Embryonic facial prominence (tissue), 1 donor: ENCODE data around the gene RBM27.
"Not testable (repeated sequence)": the region's sequence is repeated elsewhere in the genome, so short reads cannot be mapped to it uniquely, and the experiment has no call there.

ENCODE experiments used
- DNase-seq: peaks from one replicate; pipeline ENCODE4 v3.0.0-alpha.2; 2016; ENCODE audit errors: extremely low spot score

The RBM27 gene, protein sequence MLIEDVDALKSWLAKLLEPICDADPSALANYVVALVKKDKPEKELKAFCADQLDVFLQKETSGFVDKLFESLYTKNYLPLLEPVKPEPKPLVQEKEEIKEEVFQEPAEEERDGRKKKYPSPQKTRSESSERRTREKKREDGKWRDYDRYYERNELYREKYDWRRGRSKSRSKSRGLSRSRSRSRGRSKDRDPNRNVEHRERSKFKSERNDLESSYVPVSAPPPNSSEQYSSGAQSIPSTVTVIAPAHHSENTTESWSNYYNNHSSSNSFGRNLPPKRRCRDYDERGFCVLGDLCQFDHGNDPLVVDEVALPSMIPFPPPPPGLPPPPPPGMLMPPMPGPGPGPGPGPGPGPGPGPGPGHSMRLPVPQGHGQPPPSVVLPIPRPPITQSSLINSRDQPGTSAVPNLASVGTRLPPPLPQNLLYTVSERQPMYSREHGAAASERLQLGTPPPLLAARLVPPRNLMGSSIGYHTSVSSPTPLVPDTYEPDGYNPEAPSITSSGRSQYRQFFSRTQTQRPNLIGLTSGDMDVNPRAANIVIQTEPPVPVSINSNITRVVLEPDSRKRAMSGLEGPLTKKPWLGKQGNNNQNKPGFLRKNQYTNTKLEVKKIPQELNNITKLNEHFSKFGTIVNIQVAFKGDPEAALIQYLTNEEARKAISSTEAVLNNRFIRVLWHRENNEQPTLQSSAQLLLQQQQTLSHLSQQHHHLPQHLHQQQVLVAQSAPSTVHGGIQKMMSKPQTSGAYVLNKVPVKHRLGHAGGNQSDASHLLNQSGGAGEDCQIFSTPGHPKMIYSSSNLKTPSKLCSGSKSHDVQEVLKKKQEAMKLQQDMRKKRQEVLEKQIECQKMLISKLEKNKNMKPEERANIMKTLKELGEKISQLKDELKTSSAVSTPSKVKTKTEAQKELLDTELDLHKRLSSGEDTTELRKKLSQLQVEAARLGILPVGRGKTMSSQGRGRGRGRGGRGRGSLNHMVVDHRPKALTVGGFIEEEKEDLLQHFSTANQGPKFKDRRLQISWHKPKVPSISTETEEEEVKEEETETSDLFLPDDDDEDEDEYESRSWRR

DNA sequence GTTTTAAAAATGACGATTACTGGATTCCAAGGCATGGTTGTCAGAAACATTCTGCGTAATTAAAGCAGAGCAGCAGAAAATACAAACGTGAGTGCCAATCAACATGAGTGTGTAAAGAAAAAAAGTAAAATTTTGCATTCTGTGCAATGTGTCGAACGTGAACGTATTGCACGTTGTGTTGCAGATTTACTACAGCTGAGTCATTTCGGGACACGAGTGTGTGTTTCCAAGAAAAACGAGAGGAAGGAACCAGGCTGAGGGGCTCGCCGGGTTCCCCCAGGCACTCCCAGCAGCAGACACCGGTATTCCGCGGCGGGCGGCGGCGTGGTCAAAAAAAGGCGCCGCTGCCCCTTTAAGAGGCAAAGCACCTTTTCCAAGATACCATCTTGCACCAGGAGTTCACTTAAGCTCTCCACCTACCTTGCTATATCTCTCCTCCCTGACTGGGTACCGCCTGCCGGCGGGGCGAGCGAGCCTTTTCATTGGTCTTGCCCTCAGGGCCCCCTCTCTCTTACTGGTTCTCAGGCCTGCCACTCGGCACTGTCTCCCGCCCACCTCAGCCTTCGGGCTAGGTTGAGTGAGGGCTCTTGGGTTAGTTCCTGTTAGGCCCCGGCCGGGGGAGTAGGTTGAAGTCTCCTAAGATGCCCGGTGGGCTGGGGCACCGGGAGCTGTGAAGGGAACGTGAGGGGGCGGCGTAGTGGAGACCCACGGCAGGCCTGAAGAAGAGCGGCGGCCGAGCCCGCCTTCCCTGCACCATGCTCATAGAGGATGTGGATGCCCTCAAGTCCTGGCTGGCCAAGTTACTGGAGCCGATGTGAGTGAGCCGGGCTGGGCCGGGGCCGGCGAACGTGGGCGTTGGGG lies at the start of gene RBM27:
Gene RBM27 (plus strand): TSS at position 595 of the 861 bp plus-strand sequence. CDS start 161 bp downstream, at position 756.
- peak; percentile 99 for DNase-seq

DNA sequence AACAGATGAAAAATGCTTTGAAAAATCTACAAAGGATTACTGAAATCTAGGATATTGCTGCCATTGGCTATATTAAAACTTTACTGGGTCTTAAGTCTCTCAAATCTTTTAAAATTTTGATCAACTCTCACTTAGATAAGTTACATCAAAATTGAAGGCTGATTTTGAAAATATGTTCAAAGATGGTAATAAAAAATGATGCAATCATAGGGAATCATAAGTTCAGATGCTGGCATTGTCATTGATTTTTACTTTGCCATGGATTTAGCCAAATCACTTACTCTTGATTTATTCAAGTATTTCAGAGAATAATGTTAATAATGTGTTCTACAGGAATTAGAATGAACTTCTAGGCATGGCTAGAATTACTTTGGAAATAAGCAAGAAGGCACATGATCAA lies 45.1 kb upstream of the RBM27 start:
- DNase-seq = no peak

DNA sequence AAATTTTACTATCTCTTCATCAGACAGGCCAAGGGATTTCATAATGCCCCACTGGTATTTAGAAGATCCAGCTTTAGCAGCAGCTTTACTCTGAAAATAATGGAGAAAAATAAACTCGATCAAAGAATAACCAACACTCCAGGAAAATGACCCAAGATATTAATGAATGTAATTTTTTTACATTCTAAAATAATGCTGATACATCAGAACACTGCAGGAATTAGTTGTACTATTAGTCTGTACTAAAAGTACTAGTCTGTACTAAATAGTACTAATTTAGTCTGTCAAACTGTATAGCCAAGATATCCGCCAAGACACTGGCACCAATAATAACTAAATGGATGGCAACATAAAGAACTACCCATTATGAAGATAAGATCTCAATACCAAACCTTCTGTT lies 39.0 kb upstream of the RBM27 start:
- no peak for DNase-seq

DNA sequence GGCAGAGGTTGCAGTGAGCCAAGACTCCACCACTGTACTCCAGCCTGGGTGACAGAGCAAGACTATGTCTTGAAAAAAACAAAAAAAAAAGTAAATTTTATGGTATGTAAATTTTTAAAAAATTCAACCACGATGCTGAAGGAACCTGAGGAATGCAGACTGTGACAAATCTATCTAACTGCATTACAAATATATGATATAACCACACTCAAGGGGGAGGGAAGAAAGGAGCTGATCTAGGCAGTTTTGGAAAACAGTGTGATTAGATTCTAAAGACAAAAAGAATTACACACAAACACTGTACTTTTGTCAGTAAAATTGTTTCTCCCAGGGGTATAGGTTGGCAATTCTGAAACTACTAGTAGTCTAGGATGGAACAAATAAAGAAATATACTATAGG lies 37.9 kb upstream of the RBM27 start:
- DNase-seq = no peak

DNA sequence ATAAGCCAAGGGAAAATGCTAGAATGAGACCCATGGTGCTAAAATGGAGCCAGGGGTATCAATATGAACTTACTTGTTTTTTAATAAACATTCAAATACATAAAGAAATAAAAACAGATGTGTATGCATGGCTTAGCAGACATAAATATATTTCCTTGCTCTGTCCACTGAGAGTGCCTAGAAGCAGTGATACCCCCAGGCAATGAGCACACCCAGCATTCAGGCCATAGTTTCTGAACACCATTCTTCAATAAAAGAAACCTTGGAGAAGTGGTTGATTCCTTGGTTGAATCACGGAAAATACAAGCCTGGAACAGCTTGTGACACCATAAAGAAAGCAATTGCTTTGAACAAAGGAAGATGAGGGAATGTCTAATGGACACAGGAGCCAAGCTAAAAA lies 37.5 kb upstream of the RBM27 start:
- no peak for DNase-seq

- DNase-seq = no peak
Measured at GRCh38 chr5:146169076-146169475, 34.3 kb upstream of the RBM27 start.

GRCh38 chr5:146173049-146173448 lies 30.4 kb upstream of the RBM27 start:
- not testable (repeated sequence) for DNase-seq

DNA sequence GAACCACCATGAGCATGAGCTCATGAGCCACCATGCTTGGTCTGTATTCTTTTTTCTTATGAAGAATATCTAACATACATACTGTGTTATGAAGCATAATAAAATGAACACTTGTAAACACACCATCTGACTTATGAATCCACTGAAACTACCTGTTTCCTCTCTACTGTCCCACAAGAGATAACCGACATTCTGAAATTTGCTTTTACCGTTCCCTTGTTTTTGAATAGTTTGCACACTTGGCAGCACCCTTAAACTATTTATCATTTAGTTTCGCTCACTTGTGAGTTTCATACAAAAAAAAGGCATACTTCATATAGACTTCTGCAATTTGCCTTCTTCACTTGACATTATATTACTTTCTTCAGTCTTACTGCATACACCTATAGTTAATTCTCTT lies 29.8 kb upstream of the RBM27 start:
- DNase-seq = no peak

DNA sequence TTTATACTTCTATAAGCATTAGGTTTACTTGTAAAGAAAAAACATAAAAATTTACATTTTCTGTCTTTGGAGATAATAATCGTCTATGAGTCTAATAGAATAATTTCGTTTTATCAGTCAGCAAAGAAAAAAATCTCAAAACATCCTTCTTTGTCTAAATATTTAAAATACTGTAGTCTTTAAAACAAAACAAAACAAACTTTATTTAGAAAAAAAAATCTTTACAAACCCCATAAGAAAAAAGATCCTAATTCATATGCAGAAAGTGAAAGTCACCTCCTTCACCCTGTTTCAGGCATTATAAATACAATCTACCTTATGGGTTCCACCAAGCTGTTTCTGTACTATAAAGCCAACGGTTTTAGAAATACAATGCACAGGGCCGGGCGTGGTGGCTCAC lies 26.6 kb upstream of the RBM27 start:
- no peak for DNase-seq

- no peak for DNase-seq
Measured at GRCh38 chr5:146179696-146180095, 23.7 kb upstream of the RBM27 start.

DNA sequence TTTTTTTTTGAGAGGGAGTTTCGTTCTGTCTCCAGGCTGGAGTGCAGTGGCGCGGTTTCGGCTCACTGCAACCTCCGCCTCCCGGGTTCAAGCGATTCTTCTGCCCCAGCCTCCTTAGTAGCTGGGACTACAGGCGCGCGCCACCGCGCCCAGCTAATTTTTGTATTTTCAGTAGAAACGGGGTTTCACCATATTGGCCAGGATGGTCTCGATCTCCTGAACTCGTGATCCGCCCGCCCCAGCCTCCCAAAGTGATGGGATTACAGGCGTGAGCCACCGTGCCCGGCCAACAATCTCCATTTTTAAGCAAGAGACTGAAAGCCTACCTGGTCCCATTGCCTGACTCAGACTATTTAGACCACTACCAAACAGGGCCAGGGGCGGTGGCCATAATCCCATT lies 20.0 kb upstream of the RBM27 start:
- DNase-seq = not testable (repeated sequence)

- no peak for DNase-seq
Measured at GRCh38 chr5:146185161-146185560, 18.2 kb upstream of the RBM27 start.

DNA sequence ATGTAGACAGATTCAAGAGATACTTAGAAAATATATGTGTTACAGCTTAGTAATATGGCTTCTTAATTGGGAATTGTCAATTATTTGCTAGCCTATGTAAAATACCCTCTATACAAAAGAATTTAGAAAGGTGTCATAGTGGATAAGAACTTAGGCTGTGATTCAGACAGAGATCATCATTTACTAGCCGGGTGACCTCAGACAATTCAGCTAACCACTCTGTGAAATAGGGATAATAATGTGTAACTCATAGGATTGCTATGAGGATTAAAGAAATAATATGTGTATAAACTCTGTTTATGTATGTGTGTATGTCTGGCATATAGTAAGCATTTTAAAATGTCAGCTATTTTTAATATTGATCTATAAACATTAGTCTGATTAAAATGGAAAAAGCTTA lies 15.0 kb upstream of the RBM27 start:
- DNase-seq = no peak

DNA sequence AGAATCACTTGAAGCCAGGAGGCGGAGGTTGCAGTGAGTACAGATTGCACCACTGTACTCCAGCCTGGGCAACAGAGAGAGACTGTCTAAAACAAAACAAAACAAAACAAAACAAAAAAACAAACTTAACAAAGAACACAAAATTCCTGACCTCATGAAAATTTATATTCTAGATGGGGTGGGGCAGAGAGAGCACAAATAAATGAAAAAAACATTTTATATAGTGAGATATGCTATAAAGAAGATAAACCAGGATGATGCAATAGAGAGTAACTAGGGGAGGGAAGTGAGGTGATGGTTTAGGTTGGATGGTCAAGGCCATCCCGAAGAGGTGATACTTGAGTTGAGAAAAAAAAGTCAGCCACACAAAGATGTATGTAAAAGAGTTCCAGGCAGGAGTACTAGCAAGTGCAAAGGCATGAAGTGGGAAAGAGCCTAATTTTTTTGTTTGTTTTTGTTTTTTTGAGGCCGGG lies 10.8 kb upstream of the RBM27 start:
- DNase-seq = no peak

DNA sequence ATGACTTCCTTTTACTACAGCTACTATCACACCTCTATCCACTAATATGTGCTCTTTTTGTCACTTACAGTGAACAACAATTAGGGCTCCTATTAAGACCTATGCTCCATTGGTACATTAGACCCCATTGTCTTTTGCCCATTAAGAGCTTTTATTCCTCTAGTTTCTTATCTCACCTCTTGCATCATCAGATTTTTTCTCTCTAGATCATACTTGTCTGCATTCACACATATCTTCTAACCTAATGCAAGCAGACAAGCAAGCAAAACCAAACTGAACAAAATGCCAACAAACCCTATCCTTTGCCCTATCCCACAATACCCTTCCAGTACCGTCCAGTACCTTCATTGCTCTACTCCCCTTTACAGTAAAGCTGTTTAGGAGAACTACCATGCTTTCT lies 10.1 kb upstream of the RBM27 start:
- DNase-seq = no peak

DNA sequence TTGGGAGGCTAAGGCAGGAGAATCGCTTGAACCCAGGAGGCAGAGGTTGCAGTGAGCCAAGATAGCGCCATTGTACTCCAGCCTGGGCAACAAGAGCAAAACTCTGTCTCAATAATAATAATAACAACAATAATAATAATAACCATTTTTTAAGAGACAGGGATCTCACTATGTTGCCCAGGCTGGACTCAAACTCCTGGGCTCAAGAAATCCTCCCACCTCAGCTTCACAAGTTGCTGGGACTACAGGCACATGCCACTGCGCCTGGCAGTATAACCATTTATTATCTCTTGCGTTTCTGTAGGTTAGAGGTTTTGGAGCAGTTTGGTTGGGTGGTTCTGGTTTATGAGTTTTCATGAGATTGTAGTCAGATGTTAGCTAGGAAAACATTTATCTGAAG lies 8.4 kb upstream of the RBM27 start:
- not testable (repeated sequence) for DNase-seq

DNA sequence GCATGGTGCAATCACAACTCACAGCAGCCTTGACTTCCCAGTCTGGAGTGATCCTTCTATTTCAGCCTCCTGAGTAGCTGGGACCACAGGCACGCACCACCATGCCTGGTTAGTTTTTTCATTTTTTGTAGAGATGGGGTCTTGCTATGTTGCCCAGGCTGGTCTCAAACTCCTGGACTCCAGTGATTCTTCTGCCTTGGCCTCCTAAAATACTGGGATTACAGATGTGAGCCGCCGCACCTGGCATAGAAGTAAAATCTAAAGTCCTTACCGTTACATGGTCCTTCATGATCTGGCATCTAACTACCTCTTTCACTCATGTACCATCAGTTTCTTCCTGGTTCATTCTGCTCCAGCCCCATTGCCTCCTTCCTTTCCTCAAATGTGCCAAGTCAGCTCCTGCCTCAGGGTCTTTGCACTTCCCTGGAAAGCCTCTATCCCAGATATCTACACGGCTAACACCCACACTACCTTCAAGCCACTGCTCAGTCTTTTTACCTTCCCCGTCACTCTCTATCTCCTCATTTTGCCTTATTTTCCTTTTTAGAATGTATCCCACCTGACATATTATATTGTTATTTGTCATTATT lies 6.9 kb upstream of the RBM27 start:
- DNase-seq = no peak

GRCh38 chr5:146199176-146199815 lies 4.1 kb upstream of the RBM27 start:
- DNase-seq = no peak

DNA sequence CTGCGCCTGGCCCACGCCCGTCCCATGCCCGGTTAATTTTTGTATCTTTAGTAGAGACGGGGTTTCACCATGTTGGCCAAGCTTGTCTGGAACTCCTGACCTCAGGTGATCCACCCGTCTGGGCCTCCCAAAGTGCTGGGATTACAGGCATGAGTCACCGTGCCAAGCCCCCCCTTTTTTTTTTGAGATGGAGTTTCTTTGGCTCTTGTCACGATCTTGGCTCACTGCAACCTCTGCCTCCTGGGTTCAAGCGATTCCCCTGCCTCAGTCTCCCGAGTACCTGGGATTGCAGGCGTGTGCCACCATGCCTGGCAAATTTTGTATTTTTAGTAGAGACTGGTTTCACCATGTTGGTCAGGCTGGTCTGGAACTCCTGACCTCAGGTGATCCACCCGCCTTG lies 1.6 kb upstream of the RBM27 start:
- DNase-seq = not testable (repeated sequence)

GRCh38 chr5:146203872-146204192 lies 427 bp downstream of the RBM27 start:
- DNase-seq = peak; percentile 10
